ENCODE data around the gene ADSL. TPM values are rescaled to one million over a fixed set of nuclear protein-coding genes. Genes with fewer than 3 reads are reported as not detected.

The ADSL gene
- total RNA-seq, 4 donors from 2014 or later: 41.8 to 51.7 (median 45.2) TPM

DNA sequence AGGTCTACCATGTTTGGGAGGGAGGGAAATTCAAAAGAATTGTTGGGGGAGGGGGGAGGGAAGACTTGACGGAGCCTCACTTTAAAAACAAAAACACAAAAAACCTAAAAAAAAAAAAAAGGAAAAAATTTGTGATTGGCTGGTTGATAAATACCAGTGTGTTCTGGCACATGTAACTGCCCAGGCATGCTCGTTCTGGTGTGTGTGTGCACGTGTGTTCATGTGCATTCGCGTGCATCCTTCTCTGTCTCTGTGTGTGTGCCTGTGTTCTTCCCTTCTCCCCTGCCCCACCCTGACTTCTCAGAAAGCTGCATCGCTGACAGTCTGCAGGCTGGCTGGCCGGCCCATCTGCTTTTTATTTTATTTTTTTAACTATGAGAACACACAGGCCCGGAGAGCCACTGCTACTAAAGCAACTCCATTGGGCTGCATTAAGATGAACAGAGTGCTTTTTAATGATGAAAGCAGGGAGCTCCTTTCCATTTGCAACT lies 22.6 kb upstream of the ADSL start:
- Histone ChIP-seq H3K4me3 (no peak overlapping the region), H3K4me1 (peaks cover 3% of the 10 kb centered on the region), H3K27me3 (no peaks in the 10 kb centered on the region), H3K27ac (peak overlapping the region; percentile 12), H3K9me3 (no peaks in the 10 kb centered on the region), H3K36me3 (peaks cover 62% of the 10 kb centered on the region)
- WGBS: 54% methylated on average over 8 of the region's 8 CpGs
- TF ChIP-seq POLR2A (IDR thresholded peaks at IDR 0.05) (no peak), POLR2AphosphoS5 (IDR thresholded peaks at IDR 0.05) (no peak), EP300 (IDR thresholded peaks at IDR 0.05) (no peak)
- TF ChIP-seq, protein P1, sequence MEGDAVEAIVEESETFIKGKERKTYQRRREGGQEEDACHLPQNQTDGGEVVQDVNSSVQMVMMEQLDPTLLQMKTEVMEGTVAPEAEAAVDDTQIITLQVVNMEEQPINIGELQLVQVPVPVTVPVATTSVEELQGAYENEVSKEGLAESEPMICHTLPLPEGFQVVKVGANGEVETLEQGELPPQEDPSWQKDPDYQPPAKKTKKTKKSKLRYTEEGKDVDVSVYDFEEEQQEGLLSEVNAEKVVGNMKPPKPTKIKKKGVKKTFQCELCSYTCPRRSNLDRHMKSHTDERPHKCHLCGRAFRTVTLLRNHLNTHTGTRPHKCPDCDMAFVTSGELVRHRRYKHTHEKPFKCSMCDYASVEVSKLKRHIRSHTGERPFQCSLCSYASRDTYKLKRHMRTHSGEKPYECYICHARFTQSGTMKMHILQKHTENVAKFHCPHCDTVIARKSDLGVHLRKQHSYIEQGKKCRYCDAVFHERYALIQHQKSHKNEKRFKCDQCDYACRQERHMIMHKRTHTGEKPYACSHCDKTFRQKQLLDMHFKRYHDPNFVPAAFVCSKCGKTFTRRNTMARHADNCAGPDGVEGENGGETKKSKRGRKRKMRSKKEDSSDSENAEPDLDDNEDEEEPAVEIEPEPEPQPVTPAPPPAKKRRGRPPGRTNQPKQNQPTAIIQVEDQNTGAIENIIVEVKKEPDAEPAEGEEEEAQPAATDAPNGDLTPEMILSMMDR (IDR thresholded peaks at IDR 0.05): no peak
- no peak for DNase-seq (ENCODE audit: low spot score in 2 of 2)

DNA sequence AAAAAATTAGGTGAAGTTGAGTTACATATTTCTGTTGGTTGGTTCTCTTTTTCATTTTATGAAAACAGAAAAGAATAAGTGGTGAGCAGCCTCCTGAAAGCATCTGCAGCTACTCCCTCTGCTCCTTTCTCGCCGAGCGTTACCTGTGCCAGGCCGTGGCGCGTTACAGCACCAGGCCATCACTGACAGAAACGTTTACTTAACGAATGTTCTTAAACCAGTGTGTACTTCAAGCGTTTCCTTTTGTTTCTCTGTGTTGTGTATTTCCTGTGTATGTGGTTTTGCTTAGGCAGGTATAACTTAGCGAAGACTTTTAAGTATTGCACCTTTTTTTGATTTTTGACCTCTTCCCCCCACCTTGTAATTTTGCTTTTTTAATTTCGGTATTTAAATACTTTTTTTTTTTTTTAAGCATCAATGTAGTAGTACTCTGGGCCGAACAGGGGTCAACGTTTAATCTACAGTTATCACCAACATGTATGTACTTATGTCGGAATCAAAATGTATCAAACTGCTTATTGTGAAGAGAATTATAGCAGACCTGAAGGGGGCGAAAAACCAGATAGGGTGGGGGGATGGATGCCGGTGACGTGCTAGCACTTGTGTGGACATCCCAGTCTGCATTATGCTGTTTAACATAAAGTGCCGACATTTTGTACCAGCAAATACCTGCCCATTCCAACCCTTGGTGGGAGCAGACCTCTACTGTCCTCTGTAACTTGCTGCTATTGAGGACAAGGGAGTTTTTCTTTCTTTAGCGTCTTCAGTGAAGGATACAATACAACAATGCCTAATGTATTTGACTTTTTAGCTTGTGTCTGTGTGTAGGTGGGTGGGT lies 21.6 kb upstream of the ADSL start:
- no peak overlapping the region for H3K4me3 ChIP-seq
- H3K4me1 ChIP-seq: peaks cover 3% of the 10 kb centered on the region
- 81% methylated on average over 19 of the region's 19 CpGs for WGBS
- DNase-seq (ENCODE audit: low spot score in 2 of 2): no peak
- H3K9me3 ChIP-seq: no peaks in the 10 kb centered on the region
- H3K27me3 ChIP-seq: no peaks in the 10 kb centered on the region
- peaks cover 56% of the 10 kb centered on the region for H3K36me3 ChIP-seq
- no peak overlapping the region for H3K27ac ChIP-seq
- TF ChIP-seq POLR2A (IDR thresholded peaks at IDR 0.05) (no peak), EP300 (IDR thresholded peaks at IDR 0.05) (no peak), POLR2AphosphoS5 (IDR thresholded peaks at IDR 0.05) (peak in 1 of 3 donors; percentile 22)
- TF ChIP-seq, protein P1 (IDR thresholded peaks at IDR 0.05): no peak

DNA sequence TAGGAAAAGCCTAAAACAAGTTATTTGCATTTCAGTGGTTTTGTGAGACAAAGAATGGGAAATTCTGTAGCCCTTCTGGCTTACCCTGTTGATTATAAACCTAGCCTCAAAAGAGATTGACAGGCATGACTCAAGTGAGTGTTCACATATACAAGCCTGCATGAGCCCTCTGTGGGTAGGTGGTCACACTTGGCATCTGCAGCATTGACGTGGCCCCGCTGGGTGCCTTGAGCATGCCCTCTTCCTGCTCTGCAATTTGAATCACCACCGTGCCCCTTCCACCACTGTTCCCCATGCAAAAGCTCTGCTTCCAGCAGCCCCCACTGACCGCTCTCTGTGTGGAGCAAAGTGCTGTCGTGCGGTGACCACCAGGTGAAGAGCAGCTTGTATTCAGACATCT lies 21.0 kb upstream of the ADSL start:
- WGBS: 89% methylated on average over 6 of the region's 6 CpGs
- Histone ChIP-seq H3K4me3 (no peak overlapping the region), H3K36me3 (peaks cover 50% of the 10 kb centered on the region), H3K9me3 (no peaks in the 10 kb centered on the region), H3K4me1 (peaks cover 3% of the 10 kb centered on the region), H3K27me3 (no peaks in the 10 kb centered on the region), H3K27ac (no peak overlapping the region)
- TF ChIP-seq POLR2AphosphoS5 (IDR thresholded peaks at IDR 0.05) (no peak), EP300 (IDR thresholded peaks at IDR 0.05) (no peak), POLR2A (IDR thresholded peaks at IDR 0.05) (no peak)
- TF ChIP-seq, protein P1 (IDR thresholded peaks at IDR 0.05): no peak
- no peak for DNase-seq (ENCODE audit: low spot score in 2 of 2)

DNA sequence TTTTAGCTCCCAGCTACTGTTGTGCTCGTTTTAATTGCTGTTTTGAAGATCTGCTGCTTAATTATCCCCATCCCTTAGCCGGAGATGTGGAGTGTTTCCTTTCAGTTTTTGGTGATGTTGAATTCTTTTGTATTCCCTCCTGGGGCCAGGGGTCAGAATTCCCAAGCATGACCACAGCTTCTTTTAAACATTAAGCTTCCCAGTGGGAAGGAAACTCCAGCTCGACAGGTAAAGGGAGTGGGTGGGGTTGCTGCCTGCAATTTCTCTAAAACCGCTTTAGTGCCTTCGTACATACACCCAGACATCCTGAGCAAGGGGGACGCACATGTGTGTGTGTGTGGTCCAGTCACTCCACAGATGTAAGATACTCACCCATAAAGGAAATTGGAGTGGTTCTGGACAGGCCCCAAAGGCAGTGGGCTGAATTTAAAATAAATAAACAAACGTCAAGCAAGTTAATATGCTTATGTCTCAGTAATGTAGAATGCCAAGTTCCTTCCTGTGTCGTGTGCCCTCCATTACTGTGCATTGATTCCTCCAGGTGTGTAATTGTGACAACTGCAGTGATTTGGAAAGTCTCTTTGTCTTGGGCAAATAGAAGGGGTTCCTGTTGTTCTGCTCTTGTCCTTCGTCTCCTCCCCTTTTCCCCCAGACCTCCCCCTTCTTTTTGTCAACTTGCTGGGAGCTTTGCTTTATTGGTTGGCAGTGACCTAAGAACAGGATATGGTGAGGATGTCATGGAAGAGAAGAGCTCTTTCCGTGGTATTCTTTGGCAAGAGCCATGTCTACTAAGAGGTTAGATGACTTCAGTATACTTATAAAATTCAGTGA lies 19.2 kb upstream of the ADSL start:
- H3K4me1 ChIP-seq: peaks cover 3% of the 10 kb centered on the region
- DNase-seq (ENCODE audit: low spot score in 2 of 2): no peak
- 64% methylated on average over 10 of the region's 10 CpGs for WGBS
- H3K27me3 ChIP-seq: no peaks in the 10 kb centered on the region
- peak overlapping the region; percentile 16 for H3K27ac ChIP-seq
- no peak overlapping the region for H3K4me3 ChIP-seq
- TF ChIP-seq POLR2AphosphoS5 (IDR thresholded peaks at IDR 0.05): no peak
- TF ChIP-seq POLR2A (IDR thresholded peaks at IDR 0.05): no peak
- TF ChIP-seq EP300 (IDR thresholded peaks at IDR 0.05): no peak
- TF ChIP-seq, protein P1 (IDR thresholded peaks at IDR 0.05): no peak
- H3K9me3 ChIP-seq: no peaks in the 10 kb centered on the region
- H3K36me3 ChIP-seq: peaks cover 38% of the 10 kb centered on the region

Measured in suprapubic skin (tissue), 4 donors.